GM12878 (cell line): Measurements from ENCODE around the gene TPI1.

Experiments used
- SMARCA5 ChIP-seq: fragments of 450-650 bp; IDR thresholded peaks from 2 replicates; pipeline ENCODE4 v1.6.1; 2017; ENCODE audit warnings: mild to moderate bottlenecking
- SP1 ChIP-seq: IDR thresholded peaks from one replicate; pipeline ENCODE4 v1.6.1; 2011; ENCODE audit warnings: low read depth, low read length
- TAF1 ChIP-seq: IDR thresholded peaks from 2 replicates; pipeline ENCODE4 v1.6.1; 2011; ENCODE audit warnings: mild to moderate bottlenecking, low read depth, low read length, borderline replicate concordance
- TF ChIP-seq, protein P1 (sequence below), 3 experiments: IDR thresholded peaks in 2 of 3; conservative IDR thresholded peaks in 1 of 3; 2 replicates each; pipeline ENCODE4 v1.5.1; 2011; ENCODE audit warnings: low read depth in 3 of 3, low read length in 3 of 3, mild to moderate bottlenecking in 3 of 3, control low read depth in 2 of 3, moderate library complexity in 2 of 3, inconsistent platforms in 1 of 3, mixed read lengths in 1 of 3; ENCODE audit not compliant: control insufficient read depth in 2 of 3, insufficient read depth in 1 of 3; ENCODE audit errors: extremely low read depth in 1 of 3

DNA sequence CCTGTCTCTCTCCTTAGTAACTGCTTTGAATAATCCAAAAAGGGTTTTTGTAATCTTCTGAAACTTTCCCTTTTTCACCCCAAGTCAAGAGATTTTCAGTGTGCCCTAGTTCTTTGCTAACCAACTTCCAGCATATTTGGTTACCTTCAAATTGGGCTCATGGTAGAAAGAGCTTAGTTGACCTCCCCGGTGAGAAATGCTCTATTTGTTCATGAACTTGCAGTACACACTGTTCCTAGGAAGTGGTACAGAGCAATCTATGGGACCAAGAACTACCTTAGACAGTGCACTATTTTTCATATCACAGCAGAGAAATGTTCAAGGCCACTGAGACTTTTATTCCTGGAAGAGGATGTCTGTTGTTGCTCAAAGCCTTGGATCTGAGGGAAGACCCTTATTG is 13.7 kb upstream of the TPI1 start:
- TF ChIP-seq, protein P1, sequence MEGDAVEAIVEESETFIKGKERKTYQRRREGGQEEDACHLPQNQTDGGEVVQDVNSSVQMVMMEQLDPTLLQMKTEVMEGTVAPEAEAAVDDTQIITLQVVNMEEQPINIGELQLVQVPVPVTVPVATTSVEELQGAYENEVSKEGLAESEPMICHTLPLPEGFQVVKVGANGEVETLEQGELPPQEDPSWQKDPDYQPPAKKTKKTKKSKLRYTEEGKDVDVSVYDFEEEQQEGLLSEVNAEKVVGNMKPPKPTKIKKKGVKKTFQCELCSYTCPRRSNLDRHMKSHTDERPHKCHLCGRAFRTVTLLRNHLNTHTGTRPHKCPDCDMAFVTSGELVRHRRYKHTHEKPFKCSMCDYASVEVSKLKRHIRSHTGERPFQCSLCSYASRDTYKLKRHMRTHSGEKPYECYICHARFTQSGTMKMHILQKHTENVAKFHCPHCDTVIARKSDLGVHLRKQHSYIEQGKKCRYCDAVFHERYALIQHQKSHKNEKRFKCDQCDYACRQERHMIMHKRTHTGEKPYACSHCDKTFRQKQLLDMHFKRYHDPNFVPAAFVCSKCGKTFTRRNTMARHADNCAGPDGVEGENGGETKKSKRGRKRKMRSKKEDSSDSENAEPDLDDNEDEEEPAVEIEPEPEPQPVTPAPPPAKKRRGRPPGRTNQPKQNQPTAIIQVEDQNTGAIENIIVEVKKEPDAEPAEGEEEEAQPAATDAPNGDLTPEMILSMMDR (IDR thresholded peaks at IDR 0.05 in 2 of 3, conservative IDR thresholded peaks at IDR 0.05 in 1 of 3; ENCODE audit: control insufficient read depth in 2 of 3, extremely low read depth in 1 of 3, insufficient read depth in 1 of 3, low read depth in 3 of 3, low read length in 3 of 3): no peak
- TF ChIP-seq SP1 (no peak), TAF1 (no peak), SMARCA5 (no peak)
